Measurements from ENCODE around the gene PROCA1.

PROCA1 gene, protein sequence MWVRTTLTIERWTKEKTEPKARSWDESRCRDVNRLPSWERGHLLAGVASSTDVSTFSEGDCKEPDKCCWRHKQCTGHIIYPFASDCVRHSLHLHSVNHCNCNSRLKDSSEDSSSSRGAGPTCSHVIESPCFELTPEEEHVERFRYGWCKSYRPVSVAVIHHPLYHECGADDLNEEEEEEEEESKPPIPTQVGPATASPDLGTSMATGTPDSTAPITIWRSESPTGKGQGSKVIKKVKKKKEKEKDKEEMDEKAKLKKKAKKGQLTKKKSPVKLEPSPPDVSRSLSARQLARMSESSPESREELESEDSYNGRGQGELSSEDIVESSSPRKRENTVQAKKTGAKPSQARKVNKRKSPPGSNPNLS

DNA sequence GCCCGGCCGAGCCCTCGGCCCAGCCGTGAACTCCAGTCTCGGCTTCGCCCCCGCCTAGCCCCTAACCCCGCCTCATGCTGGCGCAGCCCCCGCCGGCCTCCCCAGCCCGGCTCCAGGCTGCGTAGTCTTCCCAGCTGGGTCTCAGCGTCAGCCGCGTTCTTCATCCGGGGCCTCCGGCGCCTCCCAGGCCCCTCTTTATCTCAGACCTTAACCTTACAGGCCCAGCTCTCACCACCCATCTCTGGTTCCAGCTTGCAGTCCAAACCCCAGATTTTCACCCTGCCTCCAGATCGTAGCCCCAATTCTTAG is at the start of gene PROCA1:
TSS of gene PROCA1 (minus strand) at position 166 of the 309 bp plus-strand sequence. CDS start 228 bp downstream, outside the sequence.
- no peak for DNase-seq (ENCODE audit: low read depth)

DNA sequence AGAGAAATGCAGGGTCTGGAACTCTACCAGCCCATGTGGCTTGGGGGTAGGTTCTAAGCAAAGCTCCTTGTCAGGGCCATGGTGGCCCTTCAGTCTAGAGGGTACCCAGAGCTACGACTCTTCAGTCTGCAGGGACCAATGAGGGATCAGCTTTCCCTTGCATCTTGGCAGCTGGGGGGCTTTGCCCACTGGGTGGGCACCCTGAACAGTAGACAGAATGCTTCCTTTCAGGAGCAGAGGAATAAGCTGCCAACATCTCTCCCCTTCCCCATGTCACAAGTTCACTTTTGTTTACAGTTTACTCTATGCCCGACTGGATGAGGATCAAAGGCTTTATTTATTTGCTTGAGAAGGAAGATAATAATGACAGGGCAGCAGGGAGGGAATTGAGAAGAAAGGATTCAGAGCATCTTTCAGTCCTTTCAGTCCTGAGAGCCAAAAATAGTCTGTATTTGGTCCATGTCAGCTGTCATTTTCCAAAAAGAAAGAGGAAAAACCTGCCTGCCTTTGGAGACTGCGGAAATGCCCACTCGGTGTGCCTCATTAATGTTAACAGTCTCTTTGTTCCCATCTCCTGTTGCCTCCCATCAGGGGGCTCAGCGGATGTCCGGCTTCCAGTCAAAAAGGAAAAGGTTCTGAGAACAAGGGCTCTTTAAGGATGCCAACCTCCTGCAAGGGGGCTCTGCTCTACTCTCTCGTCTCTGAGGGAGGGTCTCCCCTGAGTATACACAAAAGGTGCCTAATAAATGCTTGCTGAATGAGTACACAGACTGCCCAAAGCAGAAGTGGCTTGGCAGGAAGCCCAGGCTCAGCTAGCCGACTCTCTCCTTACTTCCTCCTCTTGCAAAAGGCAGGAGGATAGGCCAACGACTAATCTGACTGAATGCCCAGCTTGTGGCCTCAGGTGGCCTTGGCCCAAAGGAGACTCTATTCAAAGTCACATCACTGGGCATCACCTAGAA is 49.2 kb upstream of the PROCA1 start:
- DNase-seq (ENCODE audit: low read depth) = no peak

DNA sequence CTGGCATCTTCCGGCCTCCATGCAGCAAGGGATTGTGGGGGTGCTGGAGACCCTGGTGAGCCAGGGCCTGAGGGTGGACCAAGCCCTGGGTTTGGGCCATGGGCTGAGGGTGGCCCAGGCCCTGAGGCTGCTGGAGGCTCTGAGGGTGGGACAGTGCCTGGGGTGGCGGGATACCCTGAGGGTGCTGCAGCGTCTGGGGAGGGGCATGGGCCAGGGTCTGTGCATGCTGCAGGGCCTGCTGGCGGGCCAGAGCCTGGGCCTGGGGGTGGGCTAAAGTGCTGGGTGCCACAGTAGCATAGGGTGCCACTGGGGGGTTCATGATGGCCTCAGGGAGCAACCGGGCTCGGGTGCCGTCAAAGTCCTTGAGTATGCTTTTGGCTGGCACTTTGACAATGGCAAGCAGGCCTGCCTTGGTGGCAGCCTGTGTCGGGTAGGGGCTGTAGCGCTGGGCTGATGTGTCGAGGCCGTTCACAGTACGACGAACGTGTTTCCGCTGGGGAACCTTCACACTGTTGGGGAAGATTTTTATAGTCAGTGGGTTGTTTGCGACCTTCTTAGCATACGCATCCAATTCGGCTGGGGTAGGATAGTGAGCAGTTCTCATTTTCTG is 47.7 kb upstream of the PROCA1 start:
- no peak for DNase-seq (ENCODE audit: low read depth)

DNA sequence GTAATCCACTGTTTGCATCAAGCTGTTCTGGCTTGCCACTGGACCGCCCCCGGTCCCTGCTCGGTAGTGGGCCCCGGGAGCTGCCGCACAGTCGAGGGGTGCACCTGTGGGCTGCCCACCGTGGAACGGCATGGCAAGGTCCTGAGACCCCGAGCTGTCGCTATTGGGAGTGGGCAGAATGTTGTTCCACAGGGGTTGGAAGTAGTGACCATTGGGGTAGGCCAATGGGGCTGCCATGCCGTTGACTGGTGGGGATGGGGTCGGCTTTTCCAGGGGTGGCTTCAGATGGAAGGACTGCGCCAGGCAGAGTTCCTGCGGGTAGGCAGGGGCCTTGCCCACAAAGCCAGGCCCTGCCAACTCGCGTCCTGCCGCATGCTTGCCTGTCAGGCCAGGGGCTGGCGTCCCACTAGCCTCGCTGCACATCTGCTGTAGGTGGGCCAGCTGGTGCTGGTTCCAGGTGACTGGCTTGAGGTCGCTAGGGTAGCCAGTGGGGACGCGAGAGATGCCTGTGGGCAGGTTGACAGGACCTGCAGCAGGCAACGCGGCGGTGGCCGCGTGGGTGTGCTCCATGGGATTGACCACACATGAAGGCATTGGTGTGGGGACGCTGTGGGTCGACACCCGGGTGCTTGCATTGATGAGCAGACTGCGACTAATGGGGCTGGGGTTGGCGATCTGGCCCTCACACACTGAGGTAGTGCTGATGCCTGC is 46.9 kb upstream of the PROCA1 start:
- no peak for DNase-seq (ENCODE audit: low read depth)

DNA sequence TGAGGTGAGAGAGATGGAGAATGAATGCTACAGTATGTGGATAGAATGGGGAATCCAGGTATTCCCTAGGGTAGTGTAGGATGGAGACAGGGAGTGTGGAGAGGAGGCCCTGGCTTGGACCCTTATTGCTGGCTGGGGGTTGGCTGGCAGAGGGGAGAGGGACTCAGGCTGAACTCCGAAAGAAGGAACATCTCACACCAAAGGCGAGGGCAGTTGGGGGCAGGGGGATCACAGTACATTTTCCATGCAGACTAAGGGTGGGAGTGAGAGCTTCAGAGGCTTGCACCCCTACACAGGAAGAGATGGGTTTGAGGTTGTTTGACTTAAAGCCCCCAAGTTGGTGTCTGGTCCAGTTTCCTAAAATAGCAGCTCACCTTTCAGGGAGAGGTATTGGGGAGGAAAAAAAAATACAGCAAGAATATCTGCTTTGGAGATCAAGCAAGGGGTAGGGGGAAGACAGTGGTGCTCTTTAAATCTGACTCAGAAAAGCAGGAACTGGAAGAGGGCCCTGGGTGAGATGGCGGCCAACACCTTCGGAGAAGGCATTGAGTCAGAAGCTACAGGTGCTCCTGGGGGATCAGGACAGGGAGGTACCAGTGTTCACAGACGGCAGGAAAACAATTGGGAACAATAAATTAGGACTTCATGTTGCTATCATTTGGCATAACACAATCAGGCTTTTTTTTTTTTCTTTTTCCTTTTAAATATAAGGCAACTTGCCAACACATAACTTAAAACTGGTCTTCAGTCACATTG is 44.5 kb upstream of the PROCA1 start:
- DNase-seq (ENCODE audit: low read depth) = no peak

DNA sequence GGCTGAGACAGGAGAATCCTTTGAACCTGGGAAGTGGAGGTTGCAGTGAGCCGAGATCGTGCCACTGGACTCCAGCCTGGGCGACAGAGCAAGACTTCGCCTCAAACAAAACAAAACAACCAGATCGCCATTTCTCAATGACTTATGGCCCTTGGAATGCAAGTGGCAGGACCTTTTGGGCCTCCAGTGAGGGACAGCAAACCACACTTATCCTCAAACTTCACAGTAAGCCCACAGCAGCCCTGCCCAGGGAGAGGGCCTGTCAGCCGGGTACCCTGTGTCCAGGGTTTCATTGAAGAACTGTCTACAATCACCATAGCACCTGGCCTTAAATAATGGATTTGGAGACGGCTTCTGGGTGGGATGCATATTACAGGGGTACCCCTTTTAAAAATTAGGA is 43.8 kb upstream of the PROCA1 start:
- no peak for DNase-seq (ENCODE audit: low read depth)

DNA sequence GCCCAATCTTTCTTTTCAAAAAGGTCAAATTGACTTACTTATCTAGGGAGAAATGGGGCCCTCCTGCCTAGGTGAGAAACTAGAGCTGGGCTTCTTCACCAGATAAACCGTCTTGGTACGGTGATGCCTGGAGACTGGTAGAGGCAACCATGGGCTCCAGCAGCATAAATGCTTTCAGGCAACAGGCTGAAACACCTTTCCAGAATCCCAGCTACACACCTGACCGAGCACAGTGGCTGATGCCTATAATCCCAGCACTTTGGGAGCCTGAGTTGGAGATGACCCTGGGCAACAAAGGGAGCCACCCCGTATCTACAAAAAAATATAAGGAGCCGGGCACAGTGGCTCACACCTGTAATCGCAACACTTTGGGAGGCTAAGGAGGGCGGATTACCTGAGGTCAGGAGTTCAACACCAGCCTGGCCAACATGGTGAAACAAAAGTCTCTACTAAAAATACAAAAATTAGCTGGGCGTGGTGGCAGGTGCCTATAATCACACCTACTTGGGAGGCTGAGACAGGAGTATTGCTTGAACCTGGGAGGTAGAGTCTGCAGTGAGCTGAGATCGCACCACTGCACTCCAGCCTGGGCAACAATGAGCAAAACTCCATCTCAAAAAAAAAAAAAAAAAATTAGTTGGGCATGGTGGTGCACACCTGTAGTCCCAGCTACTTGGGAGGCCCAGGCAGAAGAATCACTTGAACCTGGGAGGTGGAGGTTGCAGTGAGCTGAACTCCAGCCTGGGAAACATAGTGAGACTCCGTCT is 40.1 kb upstream of the PROCA1 start:
- DNase-seq (ENCODE audit: low read depth) = no peak

DNA sequence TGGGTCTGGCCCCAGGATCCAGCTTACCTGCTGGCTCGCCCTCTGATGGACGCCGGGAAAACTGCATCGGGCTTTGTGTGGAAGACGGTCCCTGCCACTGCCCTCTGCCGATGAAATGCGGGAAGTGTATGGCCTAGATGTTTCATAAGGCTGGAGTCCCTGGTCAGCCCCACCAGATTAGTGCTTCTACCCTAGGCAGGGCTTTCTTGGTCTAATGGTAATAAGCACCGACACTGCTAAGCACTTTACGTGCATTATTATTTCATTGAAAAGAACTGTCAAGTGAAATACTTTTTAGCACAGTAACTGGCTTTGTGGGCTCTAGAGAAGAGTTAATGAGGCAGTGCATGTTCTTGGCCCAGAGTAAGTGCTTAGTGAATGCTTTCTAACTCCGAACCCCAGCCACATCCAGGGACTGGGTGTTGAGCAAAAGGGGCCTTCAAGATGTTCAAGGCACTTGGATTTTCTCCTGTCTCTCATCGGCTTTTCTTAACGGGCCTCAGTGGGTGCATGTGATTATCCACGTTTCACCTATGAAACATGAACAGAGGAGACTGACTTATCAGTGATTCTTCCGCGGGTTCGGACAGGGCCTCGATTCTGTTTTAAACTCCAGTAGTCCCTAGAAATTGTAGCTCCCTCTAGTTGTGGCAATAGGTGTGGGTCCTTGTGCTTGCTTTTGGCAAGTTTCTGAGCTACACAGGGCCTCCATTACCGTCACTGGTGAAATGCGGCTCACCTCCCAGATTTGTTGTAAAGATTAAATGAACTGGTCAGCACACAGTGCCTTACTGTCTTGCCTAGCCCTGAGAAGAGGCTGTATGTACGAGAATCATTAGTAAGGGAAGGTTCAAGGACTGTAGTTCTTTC is 38.7 kb upstream of the PROCA1 start:
- DNase-seq (ENCODE audit: low read depth) = peak; percentile 85

DNA sequence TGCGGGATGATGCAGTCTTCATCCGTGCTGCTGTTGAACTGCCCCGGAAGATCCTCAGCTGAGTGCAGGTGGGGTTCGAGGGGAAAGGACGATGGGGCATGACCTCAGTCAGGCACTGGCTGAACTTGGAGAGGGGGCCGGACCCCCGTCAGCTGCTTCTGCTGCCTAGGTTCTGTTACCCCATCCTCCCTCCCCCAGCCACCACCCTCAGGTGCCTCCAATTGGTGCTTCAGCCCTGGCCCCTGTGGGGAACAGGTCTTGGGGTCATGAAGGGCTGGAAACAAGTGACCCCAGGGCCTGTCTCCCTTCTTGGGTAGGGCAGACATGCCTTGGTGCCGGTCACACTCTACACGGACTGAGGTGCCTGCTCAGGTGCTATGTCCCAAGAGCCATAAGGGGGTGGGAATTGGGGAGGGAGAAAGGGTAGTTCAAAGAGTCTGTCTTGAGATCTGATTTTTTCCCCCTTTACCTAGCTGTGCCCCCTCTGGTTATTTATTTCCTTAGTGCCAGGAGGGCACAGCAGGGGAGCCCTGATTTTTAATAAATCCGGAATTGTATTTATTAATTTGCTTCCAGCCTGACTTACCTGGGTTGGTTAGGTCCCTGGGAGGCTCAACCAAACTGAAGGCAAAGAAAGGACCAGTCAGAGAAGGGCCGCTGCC is 38.0 kb upstream of the PROCA1 start:
- no peak for DNase-seq (ENCODE audit: low read depth)

DNA sequence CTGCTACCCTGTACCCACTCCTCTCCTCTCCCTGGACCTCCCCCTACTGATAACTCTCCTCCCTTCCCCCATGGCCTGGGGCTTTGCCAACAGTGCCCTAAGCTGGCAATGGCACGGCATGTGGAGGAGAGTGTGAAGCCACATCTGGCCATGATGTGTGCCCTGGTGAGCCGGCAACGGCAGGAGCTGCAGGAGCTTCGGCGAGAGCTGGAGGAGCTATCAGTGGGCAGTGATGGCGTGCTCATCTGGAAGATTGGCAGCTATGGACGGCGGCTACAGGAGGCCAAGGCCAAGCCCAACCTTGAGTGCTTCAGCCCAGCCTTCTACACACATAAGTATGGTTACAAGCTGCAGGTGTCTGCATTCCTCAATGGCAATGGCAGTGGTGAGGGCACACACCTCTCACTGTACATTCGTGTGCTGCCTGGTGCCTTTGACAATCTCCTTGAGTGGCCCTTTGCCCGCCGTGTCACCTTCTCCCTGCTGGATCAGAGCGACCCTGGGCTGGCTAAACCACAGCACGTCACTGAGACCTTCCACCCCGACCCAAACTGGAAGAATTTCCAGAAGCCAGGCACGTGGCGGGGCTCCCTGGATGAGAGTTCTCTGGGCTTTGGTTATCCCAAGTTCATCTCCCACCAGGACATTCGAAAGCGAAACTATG is 37.3 kb upstream of the PROCA1 start:
- DNase-seq (ENCODE audit: low read depth) = no peak

DNA sequence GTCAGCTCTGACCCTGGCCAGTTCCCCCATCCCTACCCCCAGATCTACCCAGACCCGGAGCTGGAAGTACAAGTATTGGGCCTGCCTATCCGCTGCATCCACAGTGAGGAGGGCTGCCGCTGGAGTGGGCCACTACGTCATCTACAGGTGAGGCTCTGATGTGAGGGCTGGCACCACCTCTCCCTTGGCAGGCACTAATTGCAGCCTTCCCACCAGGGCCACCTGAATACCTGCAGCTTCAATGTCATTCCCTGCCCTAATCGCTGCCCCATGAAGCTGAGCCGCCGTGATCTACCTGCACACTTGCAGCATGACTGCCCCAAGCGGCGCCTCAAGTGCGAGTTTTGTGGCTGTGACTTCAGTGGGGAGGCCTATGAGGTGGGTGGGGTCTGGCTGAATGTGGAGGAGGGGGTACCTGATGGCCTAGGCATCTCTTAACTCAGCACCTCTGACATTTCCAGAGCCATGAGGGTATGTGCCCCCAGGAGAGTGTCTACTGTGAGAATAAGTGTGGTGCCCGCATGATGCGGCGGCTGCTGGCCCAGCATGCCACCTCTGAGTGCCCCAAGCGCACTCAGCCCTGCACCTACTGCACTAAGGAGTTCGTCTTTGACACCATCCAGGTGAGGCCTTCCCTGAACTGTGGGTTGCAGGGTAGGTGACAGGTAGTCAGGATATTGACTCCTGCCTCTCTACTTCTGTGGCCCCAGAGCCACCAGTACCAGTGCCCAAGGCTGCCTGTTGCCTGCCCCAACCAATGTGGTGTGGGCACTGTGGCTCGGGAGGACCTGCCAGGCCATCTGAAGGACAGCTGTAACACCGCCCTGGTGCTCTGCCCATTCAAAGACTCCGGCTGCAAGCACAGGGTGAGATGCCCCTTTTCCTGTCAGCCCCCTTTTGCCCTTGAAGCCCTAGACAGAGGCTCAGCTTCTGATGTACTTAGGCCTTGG is 36.4 kb upstream of the PROCA1 start:
- DNase-seq (ENCODE audit: low read depth) = no peak

DNA sequence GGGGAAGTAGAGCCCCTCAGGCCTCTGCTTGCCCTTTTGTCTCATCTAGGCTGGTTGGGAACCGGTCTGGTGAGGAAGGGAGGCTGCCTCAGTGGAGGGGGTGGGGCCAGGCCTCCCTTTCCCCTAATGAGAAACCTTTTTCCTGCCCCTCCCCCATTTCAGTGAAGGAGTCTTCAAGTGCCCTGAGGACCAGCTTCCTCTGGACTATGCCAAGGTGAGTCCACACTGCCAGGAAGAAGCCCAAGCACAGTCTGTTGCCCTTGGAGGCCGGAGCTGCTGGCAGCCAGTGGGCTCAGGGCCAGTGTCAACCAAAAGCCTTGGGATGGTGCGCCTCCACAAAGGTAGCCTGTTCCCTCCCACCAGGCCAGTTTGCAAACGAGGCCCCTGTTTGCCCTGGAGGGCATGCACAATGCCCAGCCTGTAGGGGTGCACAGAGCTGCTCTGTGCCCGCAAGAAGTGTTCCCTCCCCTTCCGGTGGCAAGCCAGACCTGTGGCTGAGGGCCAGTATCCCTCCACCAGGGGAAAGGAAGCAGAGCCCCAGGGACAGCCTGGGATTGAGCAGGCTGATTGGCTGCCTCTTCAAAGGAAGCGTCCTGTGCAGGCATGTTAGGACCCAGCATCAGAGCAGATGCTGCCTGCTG is 35.5 kb upstream of the PROCA1 start:
- no peak for DNase-seq (ENCODE audit: low read depth)

DNA sequence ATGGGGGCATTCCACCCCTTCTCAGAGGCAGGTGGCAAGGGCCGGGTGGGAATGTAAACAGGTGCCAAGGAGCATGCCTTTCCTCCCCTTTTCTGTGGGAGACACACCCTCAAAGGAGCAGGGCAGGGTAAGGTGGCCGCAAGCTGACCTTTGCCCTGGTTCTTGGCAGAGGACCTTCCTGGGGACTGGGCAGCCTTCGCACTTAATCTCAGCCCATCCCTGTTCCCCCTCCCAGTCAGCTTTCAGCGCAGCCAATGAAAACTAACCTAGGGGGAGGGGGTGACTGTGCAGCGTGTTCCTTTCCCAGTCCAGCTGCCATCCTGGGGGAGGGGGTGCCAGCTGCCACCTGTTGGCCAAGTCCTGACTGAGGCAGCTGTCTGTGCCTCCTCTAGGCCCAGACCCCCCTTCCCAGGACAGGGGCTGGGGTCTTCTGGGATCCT is 34.9 kb upstream of the PROCA1 start:
- DNase-seq (ENCODE audit: low read depth) = no peak

DNA sequence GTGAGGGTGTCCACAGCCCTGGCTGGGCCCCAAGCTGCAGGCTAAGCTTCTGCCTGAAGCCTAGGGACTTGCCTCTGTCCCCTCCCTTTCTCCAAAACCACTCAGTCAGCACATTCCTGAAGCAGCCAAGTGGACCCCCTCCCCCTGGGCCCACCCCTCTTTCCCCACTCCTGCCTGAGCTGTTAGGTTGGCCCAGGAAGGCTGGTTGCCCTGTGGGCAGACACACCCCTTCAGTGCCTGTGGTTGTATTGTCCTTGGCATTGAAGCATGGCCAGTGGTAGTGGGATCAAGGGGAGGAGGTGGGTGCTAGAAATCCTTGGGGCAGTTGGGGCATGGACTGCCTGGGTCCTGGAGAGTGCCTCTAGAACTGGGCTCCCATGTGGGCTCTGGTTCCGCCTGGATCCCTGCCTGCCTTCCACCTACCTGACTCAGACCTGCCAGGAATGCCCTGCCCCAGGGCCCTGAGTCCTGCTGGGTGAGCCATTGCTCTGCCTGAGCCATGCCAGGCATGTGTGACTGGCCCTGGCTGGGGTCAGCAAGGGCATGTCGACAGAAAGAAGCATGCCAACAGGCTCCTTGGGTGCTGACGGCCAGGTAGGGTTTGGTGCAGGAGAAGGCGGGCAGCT is 34.2 kb upstream of the PROCA1 start:
- no peak for DNase-seq (ENCODE audit: low read depth)

DNA sequence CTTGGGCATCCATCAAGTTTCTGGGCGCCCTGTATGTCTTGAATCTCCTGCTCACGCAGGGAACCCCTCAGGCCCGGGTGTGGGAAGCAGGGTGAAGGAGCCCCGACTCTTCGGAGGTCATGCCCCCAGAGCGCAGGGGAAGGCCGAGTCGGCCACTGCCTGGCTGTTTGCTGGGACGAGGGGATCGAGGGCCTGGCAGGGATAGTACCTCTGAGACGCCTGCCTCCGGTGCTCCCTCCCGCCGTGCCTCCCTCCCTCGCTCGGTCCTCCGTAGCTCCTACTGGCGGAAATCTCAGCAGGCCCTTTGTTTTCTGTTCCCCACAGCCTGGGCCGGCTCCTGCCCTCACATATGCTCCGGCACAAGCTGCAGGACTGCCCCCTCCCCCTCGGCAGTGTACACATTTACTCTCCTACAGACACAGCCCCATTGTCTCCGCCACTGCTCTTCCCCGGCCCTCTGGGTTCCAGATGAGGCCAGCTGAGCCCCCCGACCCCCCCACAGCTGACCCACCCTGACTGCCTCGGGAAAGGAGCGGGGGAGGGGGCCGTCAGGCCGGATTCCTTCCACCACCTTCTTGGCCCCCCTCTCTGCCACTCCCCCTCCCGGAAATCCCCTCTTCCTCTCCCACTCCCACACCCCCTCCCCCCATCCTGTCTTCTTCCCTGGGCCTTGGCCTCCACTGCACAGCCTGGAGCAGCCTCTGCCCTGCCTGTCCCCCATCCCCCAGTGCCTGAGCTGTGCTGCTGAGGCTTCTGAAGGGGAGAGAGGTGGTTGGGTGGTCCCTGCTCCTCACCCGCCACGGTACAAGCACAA is 33.5 kb upstream of the PROCA1 start:
- DNase-seq (ENCODE audit: low read depth) = peak; percentile 8

Data from stromal cell of bone marrow (primary cell).